Hepatic stellate cell (primary cell): ENCODE measurements around the gene GOLGA6L1.
"Not testable (repeated sequence)": the region's sequence is repeated elsewhere in the genome, so short reads cannot be mapped to it uniquely, and the experiment has no call there.

Experiments
- DNase-seq: peaks from one replicate; pipeline ENCODE4 v3.0.0; 2011; ENCODE audit warnings: low spot score

Gene GOLGA6L1

GRCh38 chr15:23136722-23137121 lies at the start of gene GOLGA6L1:
Gene GOLGA6L1, minus strand, starts transcription at chr15:23136822. Its CDS starts 91 bp downstream, at chr15:23136731.
- not testable (repeated sequence) for DNase-seq

DNA sequence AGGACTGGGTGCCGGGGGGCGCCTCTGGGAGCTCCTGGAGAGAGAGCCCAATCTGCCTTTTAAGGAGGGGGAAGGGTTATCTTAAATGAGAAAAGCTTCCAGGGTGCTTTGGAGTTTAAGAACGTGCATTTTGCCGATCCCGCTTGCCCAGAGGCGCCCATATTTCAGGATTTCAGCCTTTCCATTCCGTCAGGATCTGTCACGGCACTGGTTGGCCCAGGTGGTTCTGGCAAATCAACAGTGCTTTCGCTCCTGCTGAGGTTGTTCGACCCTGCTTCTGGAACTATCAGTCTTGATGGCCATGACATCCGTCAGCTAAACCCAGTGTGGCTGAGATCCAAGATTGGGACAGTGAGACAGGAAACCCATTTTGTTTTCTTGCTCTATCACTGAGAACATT lies 44.6 kb upstream of the GOLGA6L1 start:
- DNase-seq, result not testable (repeated sequence)

GRCh38 chr15:23180547-23180927 lies 43.9 kb upstream of the GOLGA6L1 start:
- DNase-seq, result not testable (repeated sequence)

DNA sequence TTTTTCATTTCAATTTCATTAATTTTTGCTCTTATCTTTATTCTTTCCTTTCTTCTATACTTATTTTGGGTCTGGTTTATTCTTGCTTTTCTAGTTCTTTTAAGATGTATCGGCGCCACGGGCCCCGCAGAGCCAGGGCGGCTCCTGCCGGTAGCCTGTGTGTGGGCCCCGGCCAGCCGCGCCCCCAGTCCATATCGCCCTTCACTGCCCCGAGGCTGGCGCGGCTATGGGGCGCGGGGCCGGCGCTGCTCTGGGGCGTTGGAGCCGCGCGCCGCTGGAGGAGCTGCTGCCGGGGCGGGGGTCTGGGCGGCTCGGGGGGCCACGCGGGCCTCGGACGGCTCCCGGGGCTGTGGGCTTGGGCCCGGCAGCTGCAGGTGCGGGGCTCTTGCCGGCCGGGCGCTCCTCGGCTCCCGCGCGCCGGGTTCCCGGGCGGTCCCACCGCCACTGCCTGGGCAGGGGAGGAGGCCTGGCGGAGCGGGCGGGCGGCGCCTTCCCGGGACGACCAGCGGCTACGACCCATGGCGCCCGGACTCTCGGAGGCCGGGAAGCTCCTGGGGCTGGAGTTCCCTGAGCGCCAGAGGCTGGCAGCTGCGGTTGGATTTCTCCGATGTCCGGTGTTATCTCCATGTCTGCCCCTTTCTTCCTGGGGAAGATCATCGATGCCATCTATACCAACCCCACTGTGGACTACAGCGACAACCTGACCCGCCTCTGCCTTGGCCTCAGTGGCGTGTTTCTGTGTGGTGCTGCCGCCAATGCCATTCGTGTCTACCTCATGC lies 43.3 kb upstream of the GOLGA6L1 start:
- DNase-seq, result not testable (repeated sequence)

GRCh38 chr15:23176683-23177082 lies 40.1 kb upstream of the GOLGA6L1 start:
- DNase-seq, result not testable (repeated sequence)

DNA sequence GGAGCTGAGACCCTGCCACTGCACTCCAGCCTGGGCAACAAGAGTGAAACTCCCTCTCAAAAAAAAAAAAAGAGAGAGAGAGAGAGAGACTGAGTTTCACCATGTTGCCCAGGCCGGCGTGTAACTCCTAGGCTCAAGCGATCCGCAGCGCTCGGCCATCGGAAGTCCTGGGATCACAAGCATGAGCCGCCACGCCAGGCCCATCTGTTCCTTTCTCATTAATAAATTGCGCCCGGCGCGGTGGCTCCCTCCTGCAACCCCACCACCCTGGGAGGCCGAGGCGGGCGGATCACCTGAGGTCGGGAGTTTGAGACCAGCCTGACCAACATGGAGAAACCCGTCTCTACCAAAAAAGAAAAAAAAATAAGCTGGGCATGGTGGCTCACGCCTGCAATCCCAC lies 39.0 kb upstream of the GOLGA6L1 start:
- not testable (repeated sequence) for DNase-seq

- not testable (repeated sequence) for DNase-seq
Measured at GRCh38 chr15:23174609-23175140, 38.1 kb upstream of the GOLGA6L1 start.

DNA sequence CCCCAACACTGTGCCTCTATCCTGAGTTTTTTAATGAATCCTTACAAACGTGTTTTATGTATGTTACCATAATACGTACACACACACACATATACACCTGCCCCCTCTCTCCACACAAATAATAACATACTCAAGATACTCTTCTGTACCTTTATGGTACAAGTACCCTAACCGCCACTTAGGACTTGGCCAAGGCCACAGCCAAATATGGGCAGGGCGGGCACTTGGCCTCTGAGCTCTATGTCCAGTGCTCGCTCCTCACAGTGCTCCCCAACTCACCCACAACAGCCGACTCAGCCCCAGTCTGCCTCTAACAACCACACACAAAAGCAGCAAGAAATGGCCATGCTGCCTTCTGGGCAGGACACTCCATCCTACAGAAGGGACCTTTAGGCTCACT lies 3.8 kb downstream of the GOLGA6L1 start:
- DNase-seq, result not testable (repeated sequence)

GRCh38 chr15:23118208-23118607 lies 18.4 kb downstream of the GOLGA6L1 start:
- DNase-seq, result no peak

GRCh38 chr15:23095796-23096195 lies 40.8 kb downstream of the GOLGA6L1 start:
- DNase-seq, result no peak

- no peak for DNase-seq
Measured at GRCh38 chr15:23083115-23083514, 53.5 kb downstream of the GOLGA6L1 start.

GRCh38 chr15:23081996-23082737 lies 54.5 kb downstream of the GOLGA6L1 start:
- DNase-seq, result not testable (repeated sequence)

DNA sequence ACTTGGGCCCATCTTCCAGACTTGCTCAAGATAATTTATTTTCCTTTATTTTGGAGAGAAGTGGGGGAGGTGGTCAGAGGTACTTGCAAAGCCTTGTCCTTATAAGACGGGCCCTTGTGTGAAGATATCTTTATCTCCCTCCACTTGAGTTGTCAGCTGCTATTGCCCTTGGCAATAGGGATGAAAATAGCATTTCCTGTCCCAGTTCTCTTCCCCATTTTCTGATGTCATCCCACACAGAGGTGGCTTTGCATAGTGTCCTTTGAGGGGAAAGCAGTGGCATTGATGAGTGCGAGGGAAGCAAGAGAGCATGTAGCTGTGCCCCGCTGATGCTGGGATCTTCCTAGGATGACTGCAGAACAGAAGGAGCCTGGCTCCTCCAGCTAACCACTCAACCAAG lies 55.4 kb downstream of the GOLGA6L1 start:
- DNase-seq, result no peak

DNA sequence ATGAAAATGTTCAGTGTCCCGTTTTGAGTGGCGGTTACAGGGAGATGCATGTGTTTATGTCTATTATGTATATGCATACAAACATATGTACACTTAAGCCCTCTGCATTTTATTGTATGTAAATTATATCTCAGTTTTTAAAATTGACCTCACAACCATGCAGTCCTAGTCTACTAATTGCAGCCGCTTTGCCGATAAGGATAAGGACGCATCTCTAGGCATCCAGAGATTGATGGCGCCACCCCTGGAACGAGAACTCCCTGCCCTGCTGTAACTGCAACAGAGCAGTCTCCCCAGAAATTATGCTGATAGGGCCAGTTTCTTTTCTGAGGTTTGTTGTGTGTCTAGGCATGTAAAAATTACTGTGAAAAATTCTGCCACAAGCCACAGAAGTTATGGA lies 56.9 kb downstream of the GOLGA6L1 start:
- DNase-seq, result no peak
